HG03575 (cell line): ENCODE data around the gene CYTH3.
"Not testable (repeated sequence)": the region's sequence is repeated elsewhere in the genome, so short reads cannot be mapped to it uniquely, and the experiment has no call there.

Source experiments
- ATAC-seq: cut with Tn5 transposase; IDR thresholded peaks from one replicate; pipeline ENCODE4 v1.9.1; 2021; ENCODE audit not compliant: unreplicated experiment, insufficient number of reproducible peaks, low FRiP score; ENCODE audit errors: extremely low read depth

Gene CYTH3

GRCh38 chr7:6284055-6284400 lies 11.6 kb upstream of the CYTH3 start:
- no peak for ATAC-seq

- ATAC-seq: not testable (repeated sequence)
Observed at GRCh38 chr7:6283391-6284054, 11.1 kb upstream of the CYTH3 start.

- no peak for ATAC-seq
Observed at GRCh38 chr7:6279937-6280336, 7.5 kb upstream of the CYTH3 start.

GRCh38 chr7:6279341-6279740 lies 6.9 kb upstream of the CYTH3 start:
- no peak for ATAC-seq

- ATAC-seq: no peak
Observed at GRCh38 chr7:6278749-6279310, 6.4 kb upstream of the CYTH3 start.

GRCh38 chr7:6277476-6277875 lies 5.1 kb upstream of the CYTH3 start:
- ATAC-seq: no peak

GRCh38 chr7:6276911-6277408 lies 4.5 kb upstream of the CYTH3 start:
- no peak for ATAC-seq

- no peak for ATAC-seq
Observed at GRCh38 chr7:6274743-6275142, 2.3 kb upstream of the CYTH3 start.

GRCh38 chr7:6273917-6274630 lies 1.6 kb upstream of the CYTH3 start:
- no peak for ATAC-seq

- ATAC-seq: no peak
Observed at GRCh38 chr7:6273380-6273837, 985 bp upstream of the CYTH3 start.

GRCh38 chr7:6271694-6272440 lies 557 bp downstream of the CYTH3 start:
- ATAC-seq: no peak

- no peak for ATAC-seq
Observed at GRCh38 chr7:6271060-6271658, 1.3 kb downstream of the CYTH3 start.

- ATAC-seq: no peak
Observed at GRCh38 chr7:6269527-6269926, 2.9 kb downstream of the CYTH3 start.

- ATAC-seq: no peak
Observed at GRCh38 chr7:6268907-6269306, 3.5 kb downstream of the CYTH3 start.

- no peak for ATAC-seq
Observed at GRCh38 chr7:6268023-6268900, 4.2 kb downstream of the CYTH3 start.

GRCh38 chr7:6266699-6267098 lies 5.7 kb downstream of the CYTH3 start:
- ATAC-seq: no peak

- ATAC-seq: no peak
Observed at GRCh38 chr7:6262221-6262620, 10.2 kb downstream of the CYTH3 start.

GRCh38 chr7:6261699-6262098 lies 10.7 kb downstream of the CYTH3 start:
- no peak for ATAC-seq
